Peyer's patch (tissue), 4 donors: Measurements from ENCODE around the gene SCUBE1.

ENCODE experiments used
- CTCF ChIP-seq, 6 experiments: fragments of 450-650 bp in 4 of 6; fragments of 200-600 bp in 2 of 6; sonication (generic) in 1 of 6; IDR thresholded peaks; one replicate each; pipeline ENCODE4 v1.5.1; 2017 to 2019; ENCODE audit warnings: antibody characterized with exemption in 6 of 6, mild to moderate bottlenecking in 3 of 6, moderate library complexity in 1 of 6
- POLR2A ChIP-seq, 2 donors: fragments of 450-650 bp; IDR thresholded peaks; one replicate each; pipeline ENCODE4 v1.5.1; 2017; ENCODE audit warnings: antibody characterized with exemption in 2 of 2, mild to moderate bottlenecking in 2 of 2, moderate library complexity in 2 of 2

- TF ChIP-seq POLR2A (IDR thresholded peaks at IDR 0.05): no peak
- no peak for TF ChIP-seq CTCF (IDR thresholded peaks at IDR 0.05)
These were observed 34.9 kb upstream of the SCUBE1 start for GRCh38 chr22:43377896-43378704.
